Measurements from ENCODE around the gene CLEC12A.
"Not testable (repeated sequence)": the region's sequence is repeated elsewhere in the genome, so short reads cannot be mapped to it uniquely, and the experiment has no call there.

Gene CLEC12A

DNA sequence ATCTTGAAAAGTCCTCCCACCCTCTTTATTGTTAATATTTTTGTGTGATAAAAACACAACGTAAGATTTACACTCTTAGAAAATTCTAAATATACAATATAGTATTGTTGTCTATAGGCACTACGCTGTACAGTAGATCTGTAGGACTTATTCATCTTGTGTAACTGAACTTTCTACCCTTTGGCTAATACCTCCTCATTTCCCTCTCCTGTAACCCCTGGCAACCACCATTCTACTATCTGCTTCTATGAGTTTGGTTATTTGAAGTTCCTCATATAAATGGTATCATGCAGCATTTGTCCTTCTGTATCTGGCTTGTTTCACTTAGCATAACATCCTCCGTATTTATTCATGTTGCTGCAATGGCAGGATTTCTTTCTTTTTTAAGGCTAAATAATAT, 54.0 kb downstream of the CLEC12A start:
- Histone ChIP-seq H3K27me3 (no peaks in the 10 kb centered on the region), H3K4me3 (ENCODE audit: low read depth, low read length) (no peak overlapping the region), H3K4me1 (no peaks in the 10 kb centered on the region), H3K9me3 (no peaks in the 10 kb centered on the region), H3K36me3 (no peaks in the 10 kb centered on the region)
- no peak for DNase-seq
- TF ChIP-seq, protein P1, sequence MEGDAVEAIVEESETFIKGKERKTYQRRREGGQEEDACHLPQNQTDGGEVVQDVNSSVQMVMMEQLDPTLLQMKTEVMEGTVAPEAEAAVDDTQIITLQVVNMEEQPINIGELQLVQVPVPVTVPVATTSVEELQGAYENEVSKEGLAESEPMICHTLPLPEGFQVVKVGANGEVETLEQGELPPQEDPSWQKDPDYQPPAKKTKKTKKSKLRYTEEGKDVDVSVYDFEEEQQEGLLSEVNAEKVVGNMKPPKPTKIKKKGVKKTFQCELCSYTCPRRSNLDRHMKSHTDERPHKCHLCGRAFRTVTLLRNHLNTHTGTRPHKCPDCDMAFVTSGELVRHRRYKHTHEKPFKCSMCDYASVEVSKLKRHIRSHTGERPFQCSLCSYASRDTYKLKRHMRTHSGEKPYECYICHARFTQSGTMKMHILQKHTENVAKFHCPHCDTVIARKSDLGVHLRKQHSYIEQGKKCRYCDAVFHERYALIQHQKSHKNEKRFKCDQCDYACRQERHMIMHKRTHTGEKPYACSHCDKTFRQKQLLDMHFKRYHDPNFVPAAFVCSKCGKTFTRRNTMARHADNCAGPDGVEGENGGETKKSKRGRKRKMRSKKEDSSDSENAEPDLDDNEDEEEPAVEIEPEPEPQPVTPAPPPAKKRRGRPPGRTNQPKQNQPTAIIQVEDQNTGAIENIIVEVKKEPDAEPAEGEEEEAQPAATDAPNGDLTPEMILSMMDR (IDR thresholded peaks at IDR 0.05; ENCODE audit: low read depth, low read length): no peak

DNA sequence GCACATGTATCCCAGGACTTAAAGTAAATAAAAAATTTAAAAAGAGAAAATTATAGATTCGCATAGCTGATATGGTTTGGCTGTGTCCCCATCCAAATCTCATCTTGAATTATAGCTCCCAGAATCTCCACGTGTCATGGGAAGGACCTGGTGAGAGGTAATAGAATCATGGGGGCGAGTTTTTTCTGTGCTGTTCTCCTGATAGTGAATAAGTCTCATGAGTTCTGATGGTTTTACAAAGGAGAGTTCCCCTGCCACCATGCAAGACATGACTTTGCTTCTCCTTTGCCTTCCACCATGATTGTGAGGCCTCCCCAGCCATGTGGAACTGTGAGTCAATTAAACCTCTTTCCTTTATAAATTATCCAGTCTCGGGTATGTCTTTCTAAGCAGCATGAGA, 55.5 kb downstream of the CLEC12A start:
- not testable (repeated sequence) for H3K9me3 ChIP-seq; H3K27me3 ChIP-seq; H3K36me3 ChIP-seq; H3K4me3 ChIP-seq (ENCODE audit: low read depth, low read length); H3K4me1 ChIP-seq; DNase-seq

DNA sequence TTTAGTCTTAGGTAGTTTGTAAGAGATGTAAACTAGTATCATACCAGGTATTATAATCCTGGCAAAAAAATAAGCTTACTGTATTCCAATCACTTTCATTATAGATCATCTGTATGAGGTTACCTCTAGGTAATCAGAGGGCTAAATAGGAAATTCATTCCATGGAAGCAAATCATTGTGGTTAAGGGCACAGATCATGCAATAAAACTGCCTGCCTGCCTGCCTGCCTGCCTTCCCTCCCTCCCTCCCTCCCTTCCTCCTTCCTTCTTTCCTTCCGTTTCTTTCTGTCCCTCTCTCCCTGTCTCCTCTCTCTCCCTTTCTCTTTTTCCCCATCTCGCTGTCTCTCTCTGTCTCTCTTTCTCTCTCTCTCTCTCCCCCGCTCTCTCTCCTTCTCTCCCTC, 56.1 kb downstream of the CLEC12A start:
- TF ChIP-seq, protein P1 (IDR thresholded peaks at IDR 0.05; ENCODE audit: low read depth, low read length): no peak
- H3K9me3 ChIP-seq: no peaks in the 10 kb centered on the region
- peaks cover 8% of the 10 kb centered on the region; the same call in 1 of the 2 replicates for H3K27me3 ChIP-seq
- H3K4me1 ChIP-seq: no peaks in the 10 kb centered on the region
- DNase-seq: no peak
- H3K36me3 ChIP-seq: no peaks in the 10 kb centered on the region
- H3K4me3 ChIP-seq (ENCODE audit: low read depth, low read length): no peak overlapping the region

DNA sequence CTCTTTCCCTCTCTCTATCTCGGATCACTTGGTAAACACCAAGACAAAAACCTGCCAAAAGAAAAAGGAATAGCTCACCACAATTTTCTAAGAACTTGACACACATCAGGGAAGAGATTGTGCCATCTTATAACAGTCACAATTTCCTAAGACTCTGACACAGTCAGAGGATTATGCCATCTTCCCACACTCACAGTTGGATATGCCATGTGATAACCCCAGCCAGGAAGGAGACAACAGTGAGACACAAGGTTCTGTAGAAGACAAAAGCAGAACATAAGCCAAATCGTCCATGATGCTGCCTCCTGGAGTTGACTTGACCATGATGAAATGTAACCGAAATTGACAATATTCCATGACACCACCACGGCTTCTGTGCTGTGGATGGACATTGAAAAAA, 56.5 kb downstream of the CLEC12A start:
- no peak for DNase-seq
- H3K9me3 ChIP-seq: no peaks in the 10 kb centered on the region
- no peaks in the 10 kb centered on the region for H3K36me3 ChIP-seq
- TF ChIP-seq, protein P1 (IDR thresholded peaks at IDR 0.05; ENCODE audit: low read depth, low read length): no peak
- H3K27me3 ChIP-seq: peaks cover 8% of the 10 kb centered on the region; the same call in 1 of the 2 replicates
- H3K4me1 ChIP-seq: no peaks in the 10 kb centered on the region
- no peak overlapping the region for H3K4me3 ChIP-seq (ENCODE audit: low read depth, low read length)

DNA sequence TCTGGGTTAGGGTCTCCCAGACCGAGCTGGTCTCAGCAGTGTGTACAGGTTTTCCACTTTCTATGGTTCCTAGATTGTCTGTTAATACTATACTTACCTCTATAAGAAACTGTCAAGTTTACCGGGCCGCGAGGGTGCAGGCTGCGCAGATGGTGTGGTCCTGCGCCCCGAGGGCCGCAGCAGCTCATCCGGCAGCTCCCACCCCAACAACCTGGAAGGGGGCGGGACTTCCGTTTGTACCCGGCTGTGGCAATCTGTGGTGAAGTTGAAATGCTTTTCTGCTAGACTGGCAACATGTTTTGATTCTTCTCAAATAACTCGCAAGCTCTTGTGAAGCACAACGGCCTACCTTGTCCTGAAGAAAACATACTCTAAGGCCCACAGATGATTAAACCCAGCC, 59.2 kb downstream of the CLEC12A start, which contains the start of gene CLEC9A:
TSS of gene CLEC9A (plus strand) at position 237 of the 400 bp plus-strand sequence. CDS start 22,006 bp downstream, outside the sequence.
- peaks cover 8% of the 10 kb centered on the region; the same call in 1 of the 2 replicates for H3K27me3 ChIP-seq
- no peak within 1 kb of the TSS for H3K4me3 ChIP-seq (ENCODE audit: low read depth, low read length)
- no peaks in the 10 kb centered on the region for H3K36me3 ChIP-seq
- H3K4me1 ChIP-seq: no peaks in the 10 kb centered on the region
- H3K9me3 ChIP-seq: no peaks in the 10 kb centered on the region
- TF ChIP-seq, protein P1 (IDR thresholded peaks at IDR 0.05; ENCODE audit: low read depth, low read length): no peak
- no peak for DNase-seq

DNA sequence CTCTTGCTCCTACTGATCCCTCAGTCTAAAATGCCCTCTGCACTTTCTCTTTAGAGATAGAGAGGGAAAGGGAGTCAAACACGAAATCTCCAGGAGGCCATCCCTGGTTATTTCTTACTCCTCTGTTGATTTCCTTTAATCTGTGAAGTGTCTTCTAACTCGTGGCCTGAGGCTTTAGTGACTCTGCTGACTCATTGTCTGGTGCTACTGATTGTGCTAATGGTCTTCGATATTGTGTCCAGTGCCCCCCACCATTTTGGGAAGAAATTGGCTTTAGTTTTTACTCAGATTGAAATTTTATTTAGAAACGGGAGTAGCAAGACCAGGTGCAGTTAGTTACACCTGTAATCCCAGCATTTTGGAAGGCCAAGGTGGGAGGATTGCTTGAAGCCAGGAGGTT, 60.1 kb downstream of the CLEC12A start:
- H3K9me3 ChIP-seq: no peaks in the 10 kb centered on the region
- no peak overlapping the region for H3K4me3 ChIP-seq (ENCODE audit: low read depth, low read length)
- TF ChIP-seq, protein P1 (IDR thresholded peaks at IDR 0.05; ENCODE audit: low read depth, low read length): no peak

DNA sequence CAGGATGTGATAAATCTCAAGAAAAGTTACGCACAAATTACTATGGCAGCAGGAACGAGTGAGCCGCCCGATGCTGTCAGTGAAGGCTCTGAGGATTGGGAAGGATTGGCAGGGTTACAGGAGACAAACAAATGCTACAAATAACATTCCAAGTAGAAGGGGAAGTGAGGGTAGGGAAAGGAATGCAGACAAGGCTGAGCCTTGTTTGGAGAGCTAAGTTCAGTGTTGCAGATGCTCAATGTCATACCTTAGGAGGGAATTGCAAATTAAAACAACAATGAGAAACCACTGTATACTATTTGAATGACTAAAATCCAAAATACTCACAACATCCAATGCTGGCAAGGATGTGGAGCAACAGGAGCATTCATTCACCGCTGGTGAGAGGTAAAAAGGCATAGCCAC, 60.6 kb downstream of the CLEC12A start:
- DNase-seq: no peak
- H3K36me3 ChIP-seq: no peaks in the 10 kb centered on the region
- TF ChIP-seq, protein P1 (IDR thresholded peaks at IDR 0.05; ENCODE audit: low read depth, low read length): no peak
- no peak overlapping the region for H3K4me3 ChIP-seq (ENCODE audit: low read depth, low read length)
- peaks cover 8% of the 10 kb centered on the region; the same call in 1 of the 2 replicates for H3K27me3 ChIP-seq
- no peaks in the 10 kb centered on the region for H3K9me3 ChIP-seq
- no peaks in the 10 kb centered on the region for H3K4me1 ChIP-seq

More for the DNA sequence above, 60.1 kb downstream of the CLEC12A start:
- DNase-seq: no peak
- Histone ChIP-seq H3K27me3 (peaks cover 8% of the 10 kb centered on the region; the same call in 1 of the 2 replicates), H3K4me1 (no peaks in the 10 kb centered on the region), H3K36me3 (no peaks in the 10 kb centered on the region)

All from BE2C (cell line).